Upper lobe of right lung (tissue), 1 donor: ENCODE data around the gene CCDC18. TPM values are rescaled to one million over a fixed set of nuclear protein-coding genes. Genes with fewer than 3 reads are reported as not detected.
"Not testable (repeated sequence)": the region's sequence is repeated elsewhere in the genome, so short reads cannot be mapped to it uniquely, and the experiment has no call there.

Experiments
- ATAC-seq: fragments of 200-7000 bp; cut with Tn5 transposase; one replicate; pipeline ENCODE4 v1.9.1; 2020; ENCODE audit warnings: mild to moderate bottlenecking, moderate library complexity
- DNase-seq: peaks from one replicate; pipeline ENCODE4 v3.0.0-alpha.2; 2020
- H3K27ac ChIP-seq: fragments of 200-600 bp; one replicate; pipeline ENCODE4 v1.8.0; 2022
- H3K27me3 ChIP-seq: fragments of 200-600 bp; one replicate; pipeline ENCODE4 v1.8.0; 2022; ENCODE audit warnings: mild to moderate bottlenecking
- H3K36me3 ChIP-seq: fragments of 200-600 bp; one replicate; pipeline ENCODE4 v1.8.0; 2022
- H3K4me1 ChIP-seq: fragments of 200-600 bp; one replicate; pipeline ENCODE4 v1.8.0; 2022
- H3K4me3 ChIP-seq: fragments of 200-600 bp; one replicate; pipeline ENCODE4 v1.8.0; 2022; ENCODE audit warnings: mild to moderate bottlenecking
- H3K9me3 ChIP-seq: fragments of 200-600 bp; one replicate; pipeline ENCODE4 v1.8.0; 2022
- intact Hi-C: fragments of 100-400 bp; cut with DNase I; formaldehyde crosslinking; loops from one replicate; pipeline ENCODE4 v1.11.0; 2022
- total RNA-seq: library from RNA; stranded (reverse); fragmentation: NEBNext Ultra II Directional; extraction: Animal tissue kit (Norgen Biotek cat#: 25700); gene quantifications from one replicate; pipeline ENCODE4 v1.2.1, GENCODE V29; 2021
- TF ChIP-seq, protein P1 (sequence below): fragments of 200-600 bp; IDR thresholded peaks from one replicate; pipeline ENCODE4 v1.8.0; 2022; ENCODE audit warnings: antibody characterized with exemption
- donor health status: DM: no; HTN: yes; CAD: no; lungs with severe emphysema.

The CCDC18 gene
- total RNA-seq, 1 donor from 2014 or later, result 3.1 TPM

GRCh38 chr1:93221913-93222312 is 41.4 kb downstream of the CCDC18 start:
- H3K4me3 ChIP-seq, result no peak overlapping the region
- no peaks in the 10 kb centered on the region for H3K9me3 ChIP-seq
- H3K27ac ChIP-seq, result no peak overlapping the region
- ATAC-seq, result no peak
- H3K27me3 ChIP-seq, result no peaks in the 10 kb centered on the region
- no peak for DNase-seq
- no peaks in the 10 kb centered on the region for H3K36me3 ChIP-seq
- H3K4me1 ChIP-seq, result no peaks in the 10 kb centered on the region
- intact Hi-C loops, result no loop called here
- TF ChIP-seq, protein P1, sequence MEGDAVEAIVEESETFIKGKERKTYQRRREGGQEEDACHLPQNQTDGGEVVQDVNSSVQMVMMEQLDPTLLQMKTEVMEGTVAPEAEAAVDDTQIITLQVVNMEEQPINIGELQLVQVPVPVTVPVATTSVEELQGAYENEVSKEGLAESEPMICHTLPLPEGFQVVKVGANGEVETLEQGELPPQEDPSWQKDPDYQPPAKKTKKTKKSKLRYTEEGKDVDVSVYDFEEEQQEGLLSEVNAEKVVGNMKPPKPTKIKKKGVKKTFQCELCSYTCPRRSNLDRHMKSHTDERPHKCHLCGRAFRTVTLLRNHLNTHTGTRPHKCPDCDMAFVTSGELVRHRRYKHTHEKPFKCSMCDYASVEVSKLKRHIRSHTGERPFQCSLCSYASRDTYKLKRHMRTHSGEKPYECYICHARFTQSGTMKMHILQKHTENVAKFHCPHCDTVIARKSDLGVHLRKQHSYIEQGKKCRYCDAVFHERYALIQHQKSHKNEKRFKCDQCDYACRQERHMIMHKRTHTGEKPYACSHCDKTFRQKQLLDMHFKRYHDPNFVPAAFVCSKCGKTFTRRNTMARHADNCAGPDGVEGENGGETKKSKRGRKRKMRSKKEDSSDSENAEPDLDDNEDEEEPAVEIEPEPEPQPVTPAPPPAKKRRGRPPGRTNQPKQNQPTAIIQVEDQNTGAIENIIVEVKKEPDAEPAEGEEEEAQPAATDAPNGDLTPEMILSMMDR, result no peak

DNA sequence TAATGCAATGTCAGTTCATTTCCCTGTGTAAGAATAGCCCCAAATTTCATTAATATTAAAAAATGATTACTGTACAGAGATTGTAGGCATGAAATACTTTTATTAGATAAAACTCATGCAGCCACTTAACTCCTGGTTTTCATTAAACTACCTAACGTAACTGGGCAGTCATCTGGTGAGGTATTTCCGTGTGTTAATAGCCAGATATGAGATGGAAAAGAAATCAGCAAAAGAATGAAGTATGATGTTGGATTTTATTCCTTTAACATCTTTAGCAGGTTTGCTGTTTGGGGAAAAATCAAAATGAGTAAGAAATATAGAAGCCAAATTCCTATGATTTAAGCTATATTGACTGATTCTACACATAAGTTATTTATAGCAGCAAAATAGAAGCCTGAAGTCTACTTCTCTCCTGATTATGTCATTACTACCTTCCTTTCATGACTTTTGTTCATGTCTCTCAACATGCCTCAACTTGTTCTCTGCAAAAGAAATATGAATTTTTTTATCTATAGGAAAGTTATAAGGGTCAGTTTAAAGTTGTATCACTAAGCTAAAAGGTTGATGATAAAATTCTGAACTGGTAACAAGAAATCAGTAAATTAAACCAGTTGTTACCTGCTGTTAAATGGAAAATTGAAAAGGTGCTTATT is 42.6 kb downstream of the CCDC18 start:
- H3K27me3 ChIP-seq, result no peaks in the 10 kb centered on the region
- intact Hi-C loops, result no loop called here
- no peaks in the 10 kb centered on the region for H3K36me3 ChIP-seq
- no peaks in the 10 kb centered on the region for H3K4me1 ChIP-seq
- ATAC-seq (no peak), DNase-seq (no peak)
- H3K9me3 ChIP-seq, result no peaks in the 10 kb centered on the region
- H3K4me3 ChIP-seq, result no peak overlapping the region
- H3K27ac ChIP-seq, result no peak overlapping the region
- TF ChIP-seq, protein P1, result no peak

- no peak overlapping the region for H3K27ac ChIP-seq
- intact Hi-C loops, result no loop called here
- no peaks in the 10 kb centered on the region for H3K36me3 ChIP-seq
- H3K9me3 ChIP-seq, result no peaks in the 10 kb centered on the region
- ATAC-seq (no peak), DNase-seq (no peak)
- H3K27me3 ChIP-seq, result no peaks in the 10 kb centered on the region
- no peaks in the 10 kb centered on the region for H3K4me1 ChIP-seq
- H3K4me3 ChIP-seq, result no peak overlapping the region
- TF ChIP-seq, protein P1, result no peak
Measured at GRCh38 chr1:93235261-93235660, 54.7 kb downstream of the CCDC18 start.

DNA sequence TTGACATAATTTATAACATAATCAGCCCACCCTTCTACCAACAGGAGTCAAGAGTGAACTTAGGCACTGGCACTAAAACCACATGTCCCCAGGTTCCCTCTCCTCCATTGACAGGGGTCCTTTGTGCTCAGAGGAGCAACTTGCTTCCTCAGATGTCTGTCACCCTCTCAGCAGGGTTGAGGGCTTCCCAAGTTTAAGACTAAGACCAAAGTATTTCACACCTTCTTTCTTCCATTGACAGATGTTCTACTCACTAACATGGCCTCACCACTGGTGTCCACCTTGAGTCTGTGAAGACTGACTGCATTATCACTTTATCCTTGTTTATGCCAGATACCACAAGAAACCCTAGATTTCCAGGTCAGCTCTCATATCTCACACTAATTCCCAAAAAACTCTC is 56.5 kb downstream of the CCDC18 start:
- no peaks in the 10 kb centered on the region for H3K27me3 ChIP-seq
- TF ChIP-seq, protein P1, result no peak
- H3K9me3 ChIP-seq, result no peaks in the 10 kb centered on the region
- no peak overlapping the region for H3K4me3 ChIP-seq
- DNase-seq (no peak), ATAC-seq (no peak)
- no peaks in the 10 kb centered on the region for H3K36me3 ChIP-seq
- intact Hi-C loops, result no loop called here
- no peaks in the 10 kb centered on the region for H3K4me1 ChIP-seq
- H3K27ac ChIP-seq, result no peak overlapping the region

- no peak overlapping the region for H3K27ac ChIP-seq
- H3K9me3 ChIP-seq, result peaks cover 5% of the 10 kb centered on the region
- intact Hi-C loops, result no loop called here
- DNase-seq, result no peak
- H3K4me3 ChIP-seq, result no peak overlapping the region
- no peak for ATAC-seq
- H3K4me1 ChIP-seq, result no peaks in the 10 kb centered on the region
- H3K27me3 ChIP-seq, result no peaks in the 10 kb centered on the region
- TF ChIP-seq, protein P1, result no peak
- H3K36me3 ChIP-seq, result no peaks in the 10 kb centered on the region
Measured at GRCh38 chr1:93238425-93238824, 57.9 kb downstream of the CCDC18 start.

DNA sequence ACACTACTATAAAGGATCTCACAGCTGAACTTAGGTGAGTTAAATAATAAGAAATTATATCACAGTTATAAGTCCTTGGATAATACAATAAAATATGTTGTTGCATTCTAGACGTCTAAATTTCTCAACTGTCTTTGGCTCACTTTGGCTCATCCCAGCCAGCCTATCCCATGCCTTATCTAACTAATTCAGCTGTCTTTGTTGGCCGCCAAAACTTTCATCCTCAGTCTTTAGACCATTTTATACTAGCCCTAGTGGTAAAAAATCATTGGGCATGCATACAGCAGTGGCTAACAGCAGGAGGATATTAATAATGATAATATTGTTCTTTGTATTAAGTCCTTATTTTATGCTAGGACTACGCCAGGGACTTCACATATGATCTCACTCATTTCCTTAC is 59.3 kb downstream of the CCDC18 start:
- Histone ChIP-seq H3K36me3 (no peaks in the 10 kb centered on the region), H3K27me3 (no peaks in the 10 kb centered on the region), H3K4me3 (no peak overlapping the region), H3K9me3 (peaks cover 8% of the 10 kb centered on the region), H3K27ac (no peak overlapping the region), H3K4me1 (no peaks in the 10 kb centered on the region)
- ATAC-seq, result no peak
- TF ChIP-seq, protein P1, result no peak
- DNase-seq, result no peak
- intact Hi-C loops, result no loop called here

DNA sequence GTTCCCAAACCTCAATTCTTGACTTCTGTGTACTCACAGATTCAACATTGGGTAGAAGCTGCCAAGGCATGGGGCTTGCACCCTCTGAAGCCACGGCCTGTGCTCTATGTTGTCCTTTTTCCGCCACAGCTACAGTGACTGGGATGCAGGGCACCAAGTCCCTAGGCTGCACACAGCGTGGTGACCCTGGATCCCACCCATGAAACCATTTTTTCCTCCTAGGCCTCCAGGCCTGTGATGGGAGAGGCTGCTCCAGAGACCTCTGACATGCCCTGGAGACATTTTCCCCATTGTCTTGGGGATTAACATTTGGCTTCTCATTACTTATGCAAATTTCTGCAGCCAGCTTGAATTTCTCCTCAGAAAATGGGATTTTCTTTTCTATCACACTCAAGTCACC is 62.7 kb downstream of the CCDC18 start:
- H3K4me3 ChIP-seq, ATAC-seq, H3K4me1 ChIP-seq, H3K9me3 ChIP-seq, DNase-seq, H3K36me3 ChIP-seq, H3K27me3 ChIP-seq, H3K27ac ChIP-seq, intact Hi-C loops: not testable (repeated sequence)
